GM12878 (cell line): ENCODE measurements around the gene FAM200A. TPM values are rescaled to one million over a fixed set of nuclear protein-coding genes. Genes with fewer than 3 reads are reported as not detected.

Source experiments
- ATAC-seq: fragments of 200-7000 bp; cut with Tn5 transposase; 3 replicates; pipeline ENCODE4 v1.9.1; 2020; ENCODE audit warnings: mild to moderate bottlenecking, moderate library complexity
- BruUV-seq: library from RNA; stranded (reverse); fragments of 400-500 nt; replicated peaks from 2 replicates; lab custom pipeline; 2021; lab: Mats Ljungman, UMichigan
- CTCF ChIA-PET: fragments of 300-600 bp; sonication (Branson Sonifier 250); formaldehyde crosslinking; extraction: SDS; loops from one replicate; lab custom pipeline; 2021; ENCODE audit warnings: inconsistent platforms; lab: Yijun Ruan, JAX
- POLR2A ChIA-PET: fragments of 350-600 bp; formaldehyde crosslinking; extraction: SDS; loops from one replicate; lab custom pipeline; 2021; ENCODE audit warnings: inconsistent platforms; lab: Charles Lee
- RAD21 ChIA-PET: fragments of 300-600 bp; sonication (Branson Sonifier 250); formaldehyde crosslinking; loops from one replicate; lab custom pipeline; 2023; ENCODE audit warnings: antibody characterized with exemption; ENCODE audit not compliant: unreplicated experiment; lab: Charles Lee
- SMC1A ChIA-PET: fragments of 300-600 bp; sonication (Branson Sonifier 250); formaldehyde crosslinking; loops from one replicate; lab custom pipeline; 2023; ENCODE audit not compliant: unreplicated experiment, uncharacterized antibody; lab: Charles Lee
- DNase-seq: peaks from one replicate; pipeline ENCODE4 v3.0.0-alpha.2; 2011; ENCODE audit warnings: low read depth, low spot score
- FAIRE-seq: peaks from 3 replicates; lab custom pipeline; 2011; peaks lifted over from hg19 to GRCh38; lab: Jason Lieb, UNC
- H2AFZ ChIP-seq: 2 replicates; pipeline ENCODE4 v1.6.0; 2011; ENCODE audit warnings: low read depth, low read length, control low read depth; ENCODE audit not compliant: control insufficient read depth
- H3K27ac ChIP-seq: 2 replicates; pipeline ENCODE4 v1.5.1; 2011; ENCODE audit warnings: control low read depth; ENCODE audit not compliant: control insufficient read depth, insufficient read depth
- H3K27me3 ChIP-seq, 2 experiments: replicated peaks in 1 of 2; 2 replicates each; pipeline versions ENCODE4 v1.6.0 to v1.6.1; 2011; ENCODE audit warnings: low read length in 1 of 2; ENCODE audit not compliant: control insufficient read depth in 2 of 2, insufficient read depth in 2 of 2
- H3K36me3 ChIP-seq, 2 experiments: 2 replicates each; pipeline ENCODE4 v1.5.1; 2011; ENCODE audit warnings: low read length in 1 of 2; ENCODE audit not compliant: control insufficient read depth in 2 of 2, insufficient read depth in 2 of 2
- H3K4me1 ChIP-seq: 2 replicates; pipeline ENCODE4 v1.6.1; 2011; ENCODE audit warnings: mild to moderate bottlenecking, low read length, moderate library complexity, mixed read lengths; ENCODE audit not compliant: control insufficient read depth, insufficient read depth
- H3K4me2 ChIP-seq: 2 replicates; pipeline ENCODE4 v1.6.0; 2011; ENCODE audit warnings: control low read depth; ENCODE audit not compliant: control insufficient read depth, insufficient read depth
- H3K4me3 ChIP-seq: fragments of 200-600 bp; sonication (generic); 2 replicates; pipeline ENCODE4 v1.5.1; 2016
- H3K79me2 ChIP-seq: 2 replicates; pipeline ENCODE4 v1.6.0; 2011; ENCODE audit warnings: low read length; ENCODE audit not compliant: control insufficient read depth, insufficient read depth
- H3K9ac ChIP-seq: 2 replicates; pipeline ENCODE4 v1.8.0; 2011; ENCODE audit warnings: low read length, control low read depth, mixed read lengths; ENCODE audit not compliant: control insufficient read depth, insufficient read depth
- H3K9me3 ChIP-seq: replicated peaks from 3 replicates; pipeline ENCODE4 v1.5.1; 2011; ENCODE audit warnings: mild to moderate bottlenecking, low read length; ENCODE audit not compliant: control insufficient read depth, insufficient read depth
- H4K20me1 ChIP-seq: 2 replicates; pipeline ENCODE4 v1.6.0; 2011; ENCODE audit not compliant: control insufficient read depth, insufficient read depth
- BCL3 ChIP-seq: IDR thresholded peaks from 2 replicates; pipeline ENCODE4 v1.6.1; 2011; ENCODE audit warnings: borderline replicate concordance, low read depth, mild to moderate bottlenecking, moderate library complexity, low read length; ENCODE audit not compliant: insufficient read depth, poor library complexity, severe bottlenecking
- BCLAF1 ChIP-seq: fragments of 450-650 bp; IDR thresholded peaks from 2 replicates; pipeline ENCODE4 v1.6.1; 2017; ENCODE audit warnings: antibody characterized with exemption, mild to moderate bottlenecking, moderate library complexity
- BMI1 ChIP-seq: fragments of 450-650 bp; IDR thresholded peaks from 2 replicates; pipeline ENCODE4 v1.6.1; 2016; ENCODE audit warnings: mild to moderate bottlenecking, moderate library complexity, borderline replicate concordance
- CHD1 ChIP-seq: IDR thresholded peaks from 2 replicates; pipeline ENCODE4 v1.6.1; 2012; ENCODE audit warnings: low read depth, low read length, improper control_type of control experiment
- CUX1 ChIP-seq: IDR thresholded peaks from 2 replicates; pipeline ENCODE4 v1.6.1; 2012; ENCODE audit warnings: improper control_type of control experiment, low read depth, low read length; ENCODE audit not compliant: insufficient replicate concordance
- EED ChIP-seq: sonication (generic); IDR thresholded peaks from 2 replicates; pipeline ENCODE4 v1.6.1; 2016; ENCODE audit warnings: antibody characterized with exemption, low read depth
- IKZF1 ChIP-seq: fragments of 450-650 bp; conservative IDR thresholded peaks from 2 replicates; pipeline ENCODE4 v1.6.1; 2017; ENCODE audit warnings: antibody characterized with exemption, mild to moderate bottlenecking
- MEF2A ChIP-seq: IDR thresholded peaks from 2 replicates; pipeline ENCODE4 v1.6.1; 2011; ENCODE audit warnings: low read depth, mild to moderate bottlenecking, low read length, moderate library complexity; ENCODE audit not compliant: insufficient read depth
- NR2C1 ChIP-seq: fragments of 450-650 bp; IDR thresholded peaks from 2 replicates; pipeline ENCODE4 v1.6.1; 2017; ENCODE audit warnings: antibody characterized with exemption, mild to moderate bottlenecking, moderate library complexity
- NR2C2 ChIP-seq: IDR thresholded peaks from 2 replicates; pipeline ENCODE4 v1.6.1; 2011; ENCODE audit warnings: borderline replicate concordance, low read depth; ENCODE audit not compliant: control insufficient read depth, insufficient read length
- PAX5 ChIP-seq: IDR thresholded peaks from 2 replicates; pipeline ENCODE4 v1.6.1; 2011; ENCODE audit warnings: low read depth, low read length, borderline replicate concordance
- SMAD1 ChIP-seq: fragments of 450-650 bp; IDR thresholded peaks from 2 replicates; pipeline ENCODE4 v1.6.1; 2018; ENCODE audit warnings: mild to moderate bottlenecking, low read depth; ENCODE audit not compliant: partially characterized antibody
- TCF12 ChIP-seq: IDR thresholded peaks from 2 replicates; pipeline ENCODE4 v1.6.1; 2011; ENCODE audit warnings: low read depth, mild to moderate bottlenecking, low read length
- ZSCAN29 ChIP-seq: fragments of 450-650 bp; IDR thresholded peaks from 2 replicates; pipeline ENCODE4 v1.6.1; 2017; ENCODE audit warnings: mild to moderate bottlenecking, moderate library complexity
- WGBS: methylation state at CpG from one replicate; pipeline ENCODE4 v1.1.6; 2016; ENCODE audit warnings: low lambda C conversion rate; ENCODE audit not compliant: insufficient replicate concordance, insufficient coverage; ENCODE audit errors: missing lambda C conversion rate; 5-methylcytosine and 5-hydroxymethylcytosine counted together
- in situ Hi-C: fragments of 300-500 bp; cut with MboI; formaldehyde crosslinking; loops from 9 replicates; pipeline ENCODE4 v1.14.3; 2018; ENCODE audit warnings: mixed read lengths
- intact Hi-C: fragments of 100-400 bp; cut with micrococcal nuclease; formaldehyde crosslinking; loops from one replicate; pipeline ENCODE4 v1.14.2; 2022; ENCODE audit not compliant: unreplicated experiment
- polyA plus RNA-seq, 11 experiments: library from polyadenylated mRNA; depleted of rRNA in 4 of 11; unstranded in 6 of 11; stranded (reverse) in 5 of 11; fragments of >200 nt; fragmentation: Nextera tagmentation in 4 of 11; fragmentation: Illumina TruSeq in 1 of 11; extraction: Ambion mirVana in 4 of 11; extraction: Trizol in 1 of 11; gene quantifications; 1 replicate in 1 of 11; 2 replicates in 10 of 11; pipeline versions ENCODE4 v1.2.1 to v1.2.3, GENCODE V29; 2011 to 2016; ENCODE audit warnings: inconsistent platforms in 2 of 11, missing spikeins in 2 of 11, low read depth in 1 of 11
- total RNA-seq, 4 experiments: library from RNA; depleted of rRNA in 3 of 4; stranded (reverse); fragments of >200 nt in 3 of 4; fragmentation: Illumina TruSeq in 1 of 4; extraction: Trizol in 1 of 4; gene quantifications; 2 replicates each; pipeline versions ENCODE4 v1.2.1 to v1.2.3, GENCODE V29; 2013 to 2021

FAM200A gene
- total and polyA plus RNA-seq, 10 of the 15 experiments (the other 5 are each of a cell fraction or from before 2014, with no cell fraction given), result 2.7 to 9.0 (median 6.5) TPM

- no peak within 1 kb of the TSS for H2AFZ ChIP-seq
- RAD21 ChIA-PET, result no interaction called here
- POLR2A ChIA-PET, result interaction anchor here (0.6 kb wide), 1 partner anchor 105 kb away, joined by 4 read pairs; no protein-coding TSS in a partner anchor
- no peak within 1 kb of the TSS for H3K27ac ChIP-seq
- WGBS, result 72% methylated on average over 22 of the region's 34 CpGs
- H3K4me2 ChIP-seq, result no peak within 1 kb of the TSS
- CTCF ChIA-PET, result no interaction called here
- FAIRE-seq (no peak), DNase-seq (no peak), ATAC-seq (no peak)
- no peak within 1 kb of the TSS for H3K9ac ChIP-seq
- H4K20me1 ChIP-seq, result no peaks in the 10 kb centered on the region
- intact Hi-C loops (no loop called here), in situ Hi-C loops (no loop called here)
- no peaks in the 10 kb centered on the region for H3K4me1 ChIP-seq
- H3K79me2 ChIP-seq, result no peaks in the 10 kb centered on the region
- no TSS peak for BruUV-seq
- SMC1A ChIA-PET, result interaction anchor here (0.6 kb wide), 1 partner anchor 190 kb away, joined by 3 read pairs; no protein-coding TSS in a partner anchor
- no peak within 1 kb of the TSS for H3K4me3 ChIP-seq
- H3K27me3 ChIP-seq, result no peaks in the 10 kb centered on the region
- H3K9me3 ChIP-seq, result no peaks in the 10 kb centered on the region
- H3K36me3 ChIP-seq, result no peaks in the 10 kb centered on the region
- TF ChIP-seq BCLAF1 (no peak), TCF12 (no peak), CHD1 (no peak), MEF2A (no peak), NR2C1 (no peak), NR2C2 (no peak), BCL3 (no peak), ZSCAN29 (no peak), SMAD1 (no peak), CUX1 (no peak), PAX5 (no peak), BMI1 (no peak), IKZF1 (no peak), EED (no peak)
These were observed 46.0 kb upstream of the FAM200A start, which contains the start of gene TMEM225B for GRCh38 chr7:99597762-99598501. Gene TMEM225B, plus strand, starts transcription at chr7:99598267. Its CDS starts 6,122 bp downstream, at chr7:99604389.
